DMS 273 (cell line): ENCODE data around the gene BTBD3.
A peak's percentile ranks its signal among the peaks of the same experiment; 100 is the strongest.

Experiments used
- DNase-seq: peaks from one replicate; lab custom pipeline; 2025; ENCODE audit not compliant: unreplicated experiment; lab: John Stamatoyannopoulos, UW

The BTBD3 gene

GRCh38 chr20:11912659-11913415 lies 4.9 kb upstream of the BTBD3 start:
- no peak for DNase-seq

DNA sequence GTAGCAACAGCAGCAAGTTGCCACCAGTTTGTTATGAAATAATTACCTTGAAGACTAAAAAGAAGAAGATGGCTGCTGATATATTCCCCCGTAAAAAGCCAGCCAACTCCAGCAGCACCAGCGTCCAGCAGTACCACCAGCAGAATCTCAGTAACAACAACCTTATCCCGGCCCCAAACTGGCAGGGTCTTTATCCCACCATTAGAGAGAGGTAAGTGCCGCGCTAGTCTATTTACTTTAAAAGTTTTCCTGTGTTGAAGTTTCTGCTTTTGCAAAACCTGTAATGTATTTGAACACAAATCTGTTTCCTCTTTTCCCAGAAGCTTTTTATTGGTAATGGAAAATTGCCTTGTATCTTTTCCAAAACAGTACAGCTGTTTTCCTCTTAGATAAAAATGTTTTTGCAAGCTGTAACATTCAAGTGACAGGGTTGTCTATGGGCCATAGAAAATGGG lies 725 bp downstream of the BTBD3 start:
- DNase-seq = peak; percentile 30

DNA sequence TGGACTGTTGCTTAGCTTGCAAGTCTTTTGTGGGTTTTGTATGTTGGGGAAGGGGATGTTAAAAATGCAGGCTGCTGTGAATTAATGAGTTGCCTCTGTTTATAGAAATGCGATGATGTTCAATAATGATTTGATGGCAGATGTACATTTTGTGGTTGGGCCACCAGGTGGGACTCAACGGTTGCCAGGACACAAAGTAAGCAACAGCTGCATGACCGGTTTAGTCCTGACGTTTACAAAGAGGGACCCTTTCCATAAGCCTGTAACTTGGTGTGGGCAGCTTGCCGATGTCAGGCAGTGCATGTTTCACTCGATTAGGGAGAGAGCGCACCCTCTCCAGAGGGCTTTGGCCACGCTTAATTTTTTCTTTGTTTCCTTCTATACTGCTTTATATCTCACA lies 1.3 kb downstream of the BTBD3 start:
- DNase-seq = peak; percentile 87

GRCh38 chr20:11919581-11919980 lies 1.9 kb downstream of the BTBD3 start:
- peak; percentile 19 for DNase-seq

- DNase-seq = no peak
These were observed 2.4 kb downstream of the BTBD3 start for GRCh38 chr20:11920083-11920482.

- DNase-seq = no peak
These were observed 3.6 kb downstream of the BTBD3 start for GRCh38 chr20:11921321-11921720.

GRCh38 chr20:11922561-11922960 lies 4.9 kb downstream of the BTBD3 start:
- no peak for DNase-seq

- no peak for DNase-seq
These were observed 7.2 kb downstream of the BTBD3 start for GRCh38 chr20:11924923-11925322.

DNA sequence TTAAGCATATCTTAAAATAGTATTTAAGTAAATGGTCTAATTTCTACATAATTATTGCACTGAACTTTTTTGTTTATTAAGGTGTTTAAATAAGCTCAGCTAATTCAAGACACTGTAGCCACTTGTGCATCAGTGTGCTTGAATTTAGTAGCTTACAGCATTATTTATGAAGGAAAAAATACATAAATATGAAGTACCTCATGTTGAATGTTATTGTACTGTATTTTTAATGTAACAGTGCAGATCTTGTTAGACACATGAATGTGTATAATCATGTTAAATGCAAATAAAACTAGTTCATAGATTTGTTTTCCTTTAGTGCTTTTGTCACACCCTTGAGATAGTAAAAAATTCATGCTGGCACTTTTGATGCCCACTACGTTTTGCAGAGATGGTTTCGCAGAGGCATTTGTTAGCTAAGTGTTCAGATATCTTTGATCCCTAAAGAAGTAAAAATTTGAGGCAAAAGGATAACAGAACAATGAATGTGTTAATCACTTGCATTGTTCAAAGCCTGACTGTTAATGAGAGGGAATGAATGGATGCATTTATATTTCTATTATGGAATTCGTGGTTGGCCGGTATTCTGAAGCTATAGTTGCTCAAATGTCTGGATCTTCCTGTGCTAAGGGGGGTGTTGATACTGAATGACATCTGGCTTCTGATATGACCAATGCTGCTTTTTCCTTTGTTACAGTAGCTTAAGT lies 8.8 kb downstream of the BTBD3 start:
- DNase-seq = no peak

DNA sequence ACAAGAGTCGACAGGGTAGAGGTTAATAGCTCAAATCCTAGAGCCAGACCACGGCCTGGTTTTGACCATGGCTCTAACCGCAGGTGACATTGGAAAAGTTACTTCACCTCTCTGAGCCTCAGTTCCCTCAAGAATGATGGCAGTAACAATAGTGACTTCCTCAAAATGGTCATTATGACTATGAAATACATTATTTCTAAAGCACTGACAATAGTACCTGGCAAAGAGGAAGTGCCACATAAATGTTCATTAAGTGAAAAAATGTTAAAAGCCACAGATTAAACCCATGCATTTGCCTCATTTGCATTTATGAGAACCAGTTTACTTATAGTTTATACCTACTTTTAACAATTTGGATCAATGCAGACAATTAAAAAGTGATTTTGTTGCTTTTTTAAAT lies 12.3 kb downstream of the BTBD3 start:
- no peak for DNase-seq

- no peak for DNase-seq
These were observed 17.8 kb downstream of the BTBD3 start for GRCh38 chr20:11935212-11936154.

GRCh38 chr20:11936157-11936556 lies 18.5 kb downstream of the BTBD3 start:
- DNase-seq = no peak

GRCh38 chr20:11937230-11937629 lies 19.5 kb downstream of the BTBD3 start:
- DNase-seq = no peak

DNA sequence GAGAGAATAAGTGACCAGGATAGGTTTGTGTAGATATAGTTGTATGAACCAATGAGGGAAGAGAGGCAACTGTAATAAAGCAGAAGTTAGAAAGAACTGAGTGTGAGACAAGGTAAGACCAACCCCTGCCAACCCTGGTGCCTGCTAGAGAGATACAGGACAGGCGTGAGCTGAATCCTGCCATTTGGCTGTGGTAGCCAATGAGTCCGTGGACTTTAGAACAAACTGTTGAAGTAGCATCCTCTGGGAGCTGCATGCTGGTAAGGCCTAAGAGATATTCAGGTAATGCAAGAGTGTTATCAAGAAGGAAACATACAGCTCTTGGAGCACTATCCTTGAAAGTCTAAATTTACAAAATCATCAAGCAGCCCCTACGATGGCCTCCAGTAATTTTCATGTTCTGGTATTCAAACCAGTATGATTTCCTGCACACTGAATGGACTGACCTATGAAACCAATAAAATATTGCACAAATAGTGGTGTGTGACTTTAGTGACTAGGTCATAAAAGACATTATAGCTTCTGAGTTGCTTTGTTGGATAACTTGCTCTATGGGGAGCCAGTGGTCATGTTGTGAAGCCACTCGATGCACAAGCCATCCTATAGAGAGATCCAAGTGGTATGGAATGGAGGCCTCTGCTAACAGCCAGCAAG lies 24.0 kb downstream of the BTBD3 start:
- no peak for DNase-seq

DNA sequence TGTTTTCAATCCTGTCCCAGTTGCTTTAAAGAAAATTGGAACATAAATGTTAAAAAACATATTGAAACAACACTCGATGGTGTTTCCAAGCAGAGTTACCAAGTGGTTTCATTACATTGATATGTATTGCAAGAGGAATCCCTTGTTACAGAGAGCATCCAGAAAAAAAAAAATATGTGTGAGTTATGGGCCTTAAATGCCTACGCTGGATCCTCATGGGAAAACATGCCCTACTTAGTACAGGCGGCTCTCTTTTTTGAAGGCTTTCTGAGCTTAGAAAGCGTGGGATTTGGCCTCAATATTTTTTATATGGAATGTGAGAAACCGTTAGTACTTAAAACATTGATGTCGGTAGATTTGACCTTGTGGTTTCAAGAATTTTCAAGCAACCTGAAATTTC lies 26.1 kb downstream of the BTBD3 start:
- DNase-seq = no peak

DNA sequence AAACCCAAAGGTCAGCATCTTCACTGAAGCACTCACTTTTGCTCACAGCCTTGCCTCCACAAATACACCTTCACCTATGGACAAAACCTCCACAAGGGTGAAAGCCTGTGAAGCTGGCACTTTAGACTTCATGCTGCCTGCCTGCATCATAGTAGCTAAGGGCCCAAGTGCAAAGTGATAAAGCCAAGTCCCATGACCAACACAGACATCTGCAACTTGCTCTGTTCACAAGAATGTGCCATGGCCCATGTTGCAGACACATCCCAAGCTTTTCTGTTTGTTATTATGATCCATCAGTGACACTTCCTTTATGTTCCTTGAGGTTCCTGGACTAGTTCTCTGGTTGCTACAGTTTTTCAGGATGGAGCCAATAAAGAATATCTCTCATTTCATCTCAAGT lies 31.1 kb downstream of the BTBD3 start:
- DNase-seq = no peak

- DNase-seq = no peak
These were observed 32.0 kb downstream of the BTBD3 start for GRCh38 chr20:11949711-11950110.

DNA sequence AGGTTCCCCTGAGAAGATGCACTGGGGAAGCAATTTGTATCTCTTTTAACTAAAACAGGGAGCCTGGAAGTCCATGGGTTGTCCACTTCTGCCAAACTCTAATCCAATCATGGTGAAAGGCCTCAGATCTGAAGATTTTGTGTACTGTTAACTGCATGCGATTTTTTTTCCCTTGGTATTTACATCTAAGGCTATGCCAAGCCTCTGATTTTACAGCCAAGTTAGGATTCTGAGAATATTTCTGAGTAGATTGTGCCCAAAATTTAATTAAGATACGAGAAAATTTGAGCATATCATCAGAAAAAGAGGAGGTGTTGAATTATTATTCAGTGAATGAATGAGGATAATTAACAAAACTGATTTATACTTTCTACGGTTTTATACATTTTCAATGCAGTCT lies 34.0 kb downstream of the BTBD3 start:
- no peak for DNase-seq

DNA sequence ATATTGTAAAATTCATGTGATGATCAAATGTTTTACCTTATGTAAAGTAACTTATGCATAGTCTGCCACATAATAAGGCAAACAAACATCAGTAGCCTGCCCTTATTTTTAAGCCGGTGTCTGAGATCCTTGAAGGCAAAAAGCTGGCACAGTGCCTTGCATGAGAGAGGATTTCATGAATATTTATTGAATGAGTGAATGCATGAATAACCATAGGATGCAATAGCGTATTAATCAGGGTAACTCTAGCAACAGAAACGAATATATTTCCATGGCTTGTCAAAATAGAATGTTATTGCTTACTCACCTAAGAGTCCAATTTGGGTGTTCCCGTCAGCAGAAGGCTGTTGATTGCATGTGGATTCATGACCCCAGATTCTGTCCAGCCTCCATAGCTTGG lies 34.9 kb downstream of the BTBD3 start:
- peak; percentile 62 for DNase-seq

DNA sequence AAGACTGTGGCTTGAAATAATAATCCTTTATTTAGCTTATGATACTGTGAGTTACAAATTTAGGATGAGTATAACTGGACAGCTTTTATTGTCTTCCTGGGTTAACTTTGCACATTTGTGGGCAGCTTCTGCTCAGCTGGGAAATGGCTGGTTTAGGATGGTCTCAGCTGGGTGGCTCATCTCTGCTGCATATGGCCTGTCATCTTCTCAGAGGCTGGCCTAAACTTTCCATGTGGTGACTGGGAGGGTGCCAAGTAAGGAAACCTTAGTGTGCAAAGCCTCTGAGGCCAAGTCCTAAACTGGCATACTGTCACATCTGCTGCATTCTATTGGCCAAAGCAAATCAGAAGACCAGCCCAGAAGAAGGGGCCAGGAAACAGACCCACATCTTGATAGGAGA lies 40.2 kb downstream of the BTBD3 start:
- DNase-seq = no peak

GRCh38 chr20:11958855-11959254 lies 41.2 kb downstream of the BTBD3 start:
- DNase-seq = no peak
